ENCODE results near the gene MAGI2.
A peak's percentile ranks its signal among the peaks of the same experiment; 100 is the strongest.

MAGI2 gene

DNA sequence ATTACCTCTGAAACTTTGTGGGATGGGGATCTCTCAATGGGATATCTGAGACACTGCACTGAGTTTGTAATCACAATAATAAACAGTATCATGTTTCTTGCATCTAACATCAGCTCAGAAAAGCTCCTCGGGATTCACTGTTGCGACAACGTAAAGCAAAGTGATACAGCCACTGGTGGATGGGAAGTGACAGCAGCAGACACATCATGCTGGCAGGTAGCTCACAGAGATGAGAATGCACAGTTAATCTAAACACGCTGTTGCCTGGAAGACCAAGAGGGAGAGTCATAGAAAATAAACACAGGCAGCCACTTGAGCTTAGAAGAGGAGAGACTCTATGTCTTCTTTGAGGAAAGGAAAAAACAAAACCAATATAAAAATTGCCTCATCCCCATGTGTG is 513.8 kb downstream of the MAGI2 start:
- DNase-seq (ENCODE audit: low read depth, low spot score), result no peak

DNA sequence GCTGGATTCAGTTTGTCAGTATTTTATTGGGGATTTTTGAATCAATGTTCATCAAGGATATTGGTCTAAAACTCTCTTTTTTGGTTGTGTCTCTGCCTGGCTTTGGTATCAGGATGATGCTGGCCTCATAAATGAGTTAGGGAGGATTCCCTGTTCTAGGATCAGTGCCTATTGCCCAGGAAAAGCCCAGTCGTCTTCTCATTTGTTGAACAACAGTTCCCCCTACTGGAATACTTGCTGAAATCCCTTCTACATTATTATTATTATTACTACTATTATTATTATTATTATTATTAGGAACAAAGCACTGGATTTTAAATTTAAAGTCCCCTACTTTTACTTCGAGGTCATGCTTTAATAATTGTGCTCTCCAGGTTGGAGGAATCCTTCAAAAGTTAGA is 528.9 kb downstream of the MAGI2 start:
- peak; percentile 55 for DNase-seq (ENCODE audit: low read depth, low spot score)

DNA sequence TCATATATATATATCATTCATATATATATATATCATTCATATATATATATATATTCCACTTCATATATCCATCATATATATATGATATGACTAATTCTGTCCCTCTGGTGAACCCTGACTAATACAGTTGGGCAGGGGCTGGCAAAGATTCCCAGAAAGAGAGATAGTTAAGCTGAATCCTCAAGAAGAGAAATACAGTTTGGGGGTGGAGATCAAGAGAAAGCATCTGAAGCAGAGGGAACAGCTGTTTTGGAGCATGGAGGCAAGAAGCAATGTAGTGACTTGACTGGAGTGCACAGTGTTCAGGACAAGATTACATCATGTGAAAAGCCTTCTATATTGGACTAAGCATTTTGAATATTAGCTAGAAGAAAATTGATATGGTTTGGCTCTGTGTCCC is 540.7 kb downstream of the MAGI2 start:
- no peak for DNase-seq (ENCODE audit: low read depth, low spot score)

DNA sequence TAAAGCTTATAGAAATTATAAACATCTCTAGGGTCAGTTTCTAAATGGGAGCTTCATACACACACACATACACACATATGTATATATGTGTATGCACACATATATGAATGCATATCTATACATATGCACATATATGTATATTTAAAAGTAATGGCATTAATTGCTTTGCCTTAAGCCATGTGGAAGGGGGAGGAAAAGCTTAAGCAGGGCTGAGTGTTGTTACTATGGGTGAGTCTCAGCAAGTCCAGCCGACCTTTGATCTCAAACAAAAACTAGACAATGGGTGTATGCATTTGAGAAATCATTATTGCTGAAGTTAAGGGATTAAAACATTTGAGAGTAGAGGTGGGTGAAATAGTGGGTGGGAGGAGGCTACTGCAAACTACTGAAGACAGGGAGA is 546.7 kb downstream of the MAGI2 start:
- DNase-seq (ENCODE audit: low read depth, low spot score), result no peak

DNA sequence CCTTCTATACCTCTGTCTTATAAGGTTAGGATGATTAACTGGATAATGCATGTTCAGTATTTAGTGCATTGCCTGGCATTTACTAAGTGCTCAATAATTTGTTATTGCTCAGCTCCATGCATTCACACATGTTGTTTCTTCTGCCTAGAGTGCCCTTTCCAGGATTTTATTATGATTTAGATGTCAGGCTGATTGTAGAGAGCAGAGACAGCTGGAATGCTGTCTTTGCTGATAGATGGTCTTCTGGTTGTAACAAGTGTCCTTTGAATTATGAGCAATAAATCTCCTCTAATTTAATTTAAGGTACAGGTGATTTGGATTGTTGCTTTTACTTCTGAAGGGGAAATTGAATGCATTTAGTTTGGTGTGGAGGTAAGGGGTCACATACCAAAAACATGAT is 548.0 kb downstream of the MAGI2 start:
- no peak for DNase-seq (ENCODE audit: low read depth, low spot score)

DNA sequence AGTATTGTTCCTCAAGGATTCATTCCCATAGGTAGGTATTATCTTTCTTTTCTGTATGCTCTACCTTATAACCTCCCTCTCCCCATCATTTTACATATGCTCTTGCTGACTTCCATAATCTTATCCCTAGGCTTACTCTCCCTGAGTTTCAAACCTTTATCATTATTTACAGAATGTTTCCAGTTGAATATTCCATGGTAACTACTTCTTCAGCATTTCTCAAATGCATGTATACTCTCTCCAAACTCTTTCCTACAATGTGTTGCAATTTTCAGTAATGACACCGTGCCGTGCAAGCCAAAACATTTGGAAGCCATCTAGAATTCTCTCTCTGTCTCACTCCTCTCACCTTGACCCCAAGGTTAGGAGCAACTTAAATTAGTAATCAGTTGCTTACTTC is 548.5 kb downstream of the MAGI2 start:
- no peak for DNase-seq (ENCODE audit: low read depth, low spot score)

DNA sequence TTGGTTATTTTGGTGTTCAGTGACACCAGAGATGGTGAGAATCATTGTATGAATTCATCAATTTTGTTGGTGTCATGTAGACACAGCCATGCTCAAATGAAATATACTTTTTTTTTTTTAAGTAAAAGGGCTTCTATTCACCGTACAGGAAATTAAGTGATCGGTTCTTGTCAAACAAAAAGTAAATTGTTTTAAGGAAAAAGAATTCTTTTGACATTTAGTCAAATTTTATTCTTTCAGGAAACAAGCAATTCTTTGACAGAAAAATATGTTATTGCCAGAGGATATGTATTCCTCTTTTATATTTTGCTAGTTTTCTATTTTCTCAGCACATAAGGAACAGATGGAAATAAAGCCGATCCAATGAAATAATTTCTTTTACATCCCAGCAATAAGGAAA is 551.9 kb downstream of the MAGI2 start:
- no peak for DNase-seq (ENCODE audit: low read depth, low spot score)

DNA sequence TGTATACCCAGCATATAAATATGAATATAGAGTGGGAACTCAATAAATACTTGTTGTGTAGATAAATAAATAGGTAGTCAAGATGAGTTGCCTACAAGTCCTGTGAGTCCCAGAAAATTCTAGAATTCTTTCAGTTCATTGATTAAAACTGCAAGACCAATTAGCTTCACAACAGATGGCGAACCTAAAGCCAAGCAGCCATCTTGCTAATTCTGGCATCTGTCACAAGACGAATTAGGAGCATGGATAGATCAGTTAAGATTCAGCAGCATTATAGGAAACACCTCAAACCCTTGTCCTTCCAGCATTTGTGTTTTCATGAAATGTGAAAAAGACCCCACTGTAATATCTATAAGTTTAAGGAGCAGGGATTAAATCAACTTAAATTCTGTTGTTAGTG is 552.7 kb downstream of the MAGI2 start:
- no peak for DNase-seq (ENCODE audit: low read depth, low spot score)

DNA sequence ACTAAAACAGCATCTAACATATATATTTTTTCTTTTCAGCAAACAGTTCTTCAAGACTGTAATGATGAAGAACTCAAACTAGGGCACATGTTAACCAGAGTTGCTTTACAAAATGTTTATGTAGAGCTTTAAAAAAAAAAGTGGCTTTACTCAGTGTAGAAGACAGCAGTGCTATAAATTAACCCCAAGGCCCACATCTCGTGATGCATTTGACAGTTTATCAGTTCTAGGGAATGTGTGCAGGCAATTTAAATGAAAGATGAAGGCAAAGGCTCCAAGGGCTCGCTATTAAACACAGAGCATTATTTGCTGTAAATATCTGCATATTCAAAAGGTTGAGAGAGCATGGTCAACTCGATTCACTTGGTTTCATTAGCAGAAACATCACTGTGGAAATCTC is 558.1 kb downstream of the MAGI2 start:
- DNase-seq (ENCODE audit: low read depth, low spot score), result no peak

DNA sequence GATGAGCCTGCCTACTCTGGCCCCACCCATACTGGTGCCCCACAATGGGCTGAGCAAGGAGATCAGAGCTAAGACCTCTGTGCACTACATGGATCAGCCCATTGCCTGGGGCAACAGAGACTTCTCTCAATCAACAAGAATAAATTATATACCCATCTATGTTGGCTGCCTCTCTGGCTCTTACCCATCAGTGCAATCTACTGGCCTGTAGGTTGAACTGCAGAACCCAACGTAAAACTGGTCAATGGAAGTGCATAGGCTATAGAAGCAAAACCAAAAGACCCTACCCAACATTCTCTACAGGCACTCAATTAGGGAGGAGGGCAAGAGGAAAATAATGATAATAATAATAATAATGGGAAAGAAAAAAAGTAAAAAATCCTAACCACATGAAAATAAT is 574.3 kb downstream of the MAGI2 start:
- DNase-seq (ENCODE audit: low read depth, low spot score), result no peak

DNA sequence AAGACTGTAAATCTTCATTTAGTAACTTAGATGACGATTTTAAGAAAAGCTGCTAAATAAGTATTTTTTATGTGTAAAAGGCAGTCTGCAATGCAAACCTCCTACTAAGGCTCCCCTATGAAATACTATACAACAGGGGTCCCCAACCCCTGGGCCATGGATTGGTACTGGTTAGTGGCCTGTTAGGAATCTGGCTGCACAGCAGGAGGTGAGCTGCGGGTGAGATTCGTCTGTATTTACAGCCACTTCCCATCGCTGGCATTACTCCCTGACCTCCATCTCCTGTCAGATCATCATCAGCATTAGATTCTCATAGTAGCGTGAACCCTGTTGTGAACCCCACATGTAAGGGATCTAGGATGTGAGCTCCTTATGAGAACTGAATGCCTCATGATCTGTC is 580.4 kb downstream of the MAGI2 start:
- DNase-seq (ENCODE audit: low read depth, low spot score), result no peak

DNA sequence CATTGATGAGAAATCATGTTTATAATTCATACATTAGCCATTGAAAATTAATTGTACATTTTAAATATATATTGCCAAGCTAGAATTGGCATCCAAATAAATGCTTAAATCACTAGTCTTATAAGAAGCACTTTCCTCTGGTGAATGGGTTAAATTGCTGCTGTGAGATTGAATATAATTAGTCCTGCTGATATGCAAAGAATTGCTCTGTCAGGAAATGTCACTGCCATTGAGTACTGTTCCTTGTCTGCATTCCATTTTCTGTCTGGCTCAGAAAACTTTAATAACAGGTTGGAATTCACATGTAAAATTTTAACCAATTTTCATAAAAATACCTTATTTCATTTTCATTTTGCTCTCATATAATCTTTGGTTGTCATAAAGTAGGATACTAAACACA is 589.1 kb downstream of the MAGI2 start:
- DNase-seq (ENCODE audit: low read depth, low spot score), result no peak

DNA sequence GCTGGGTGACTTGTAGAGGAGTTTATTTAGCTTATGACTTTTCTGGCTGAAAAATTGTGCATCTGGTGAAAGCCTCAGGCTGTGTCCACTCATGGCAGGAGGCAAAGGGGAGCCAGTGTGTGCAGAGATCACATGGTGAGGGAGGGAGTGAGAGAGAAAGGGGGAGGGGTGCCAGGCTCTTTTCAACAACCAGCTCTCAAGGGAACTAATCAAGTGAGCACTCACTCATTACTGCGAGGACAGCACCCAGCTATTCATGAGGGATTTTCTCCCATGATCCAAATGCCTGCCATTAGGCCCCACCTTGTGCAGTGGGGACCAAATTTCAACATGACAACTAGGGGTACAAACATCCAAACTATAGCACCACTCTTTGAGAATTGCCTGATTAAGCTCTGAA is 590.2 kb downstream of the MAGI2 start:
- no peak for DNase-seq (ENCODE audit: low read depth, low spot score)

DNA sequence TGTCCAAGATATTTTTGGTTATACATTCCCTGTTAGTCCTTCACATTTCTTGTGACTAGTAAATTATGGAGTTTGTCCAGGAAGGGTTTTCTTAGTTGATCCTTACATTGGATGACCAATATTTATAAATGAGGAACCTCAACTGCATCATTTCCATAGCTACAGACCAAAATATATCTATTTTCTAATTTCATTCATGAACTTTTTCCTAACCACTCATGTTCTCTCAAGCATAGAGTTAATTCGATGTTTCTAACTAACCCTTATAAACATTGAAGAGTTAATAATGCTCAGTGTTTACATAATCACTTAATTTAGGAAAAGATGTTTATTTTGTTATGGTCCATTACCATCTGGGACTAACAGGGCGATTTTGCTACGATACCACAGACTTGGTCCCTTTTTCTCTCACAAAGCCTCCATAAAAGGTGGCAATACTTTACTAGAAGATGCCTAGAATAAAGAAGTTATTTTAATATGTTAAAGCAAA is 591.0 kb downstream of the MAGI2 start:
- DNase-seq (ENCODE audit: low read depth, low spot score), result no peak

DNA sequence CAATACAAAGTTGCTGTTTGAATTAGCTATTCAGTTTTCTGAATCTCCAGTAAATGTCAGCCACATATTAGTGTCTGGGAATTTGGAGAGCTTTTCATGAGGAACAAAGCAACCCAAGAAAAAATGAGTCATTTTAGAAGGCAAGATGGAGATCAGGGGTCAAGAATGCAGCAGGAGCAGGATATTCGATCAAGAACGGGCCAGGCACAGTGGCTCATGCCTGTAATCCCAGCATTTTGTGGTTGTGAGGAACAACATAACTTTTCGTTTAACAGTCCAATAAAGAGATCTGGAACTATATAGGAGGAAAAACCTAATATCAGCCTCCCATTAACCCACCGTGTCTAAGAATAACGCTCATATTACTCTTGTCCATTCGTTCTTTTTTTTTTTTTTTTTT is 600.5 kb downstream of the MAGI2 start:
- DNase-seq (ENCODE audit: low read depth, low spot score), result peak; percentile 60

DNA sequence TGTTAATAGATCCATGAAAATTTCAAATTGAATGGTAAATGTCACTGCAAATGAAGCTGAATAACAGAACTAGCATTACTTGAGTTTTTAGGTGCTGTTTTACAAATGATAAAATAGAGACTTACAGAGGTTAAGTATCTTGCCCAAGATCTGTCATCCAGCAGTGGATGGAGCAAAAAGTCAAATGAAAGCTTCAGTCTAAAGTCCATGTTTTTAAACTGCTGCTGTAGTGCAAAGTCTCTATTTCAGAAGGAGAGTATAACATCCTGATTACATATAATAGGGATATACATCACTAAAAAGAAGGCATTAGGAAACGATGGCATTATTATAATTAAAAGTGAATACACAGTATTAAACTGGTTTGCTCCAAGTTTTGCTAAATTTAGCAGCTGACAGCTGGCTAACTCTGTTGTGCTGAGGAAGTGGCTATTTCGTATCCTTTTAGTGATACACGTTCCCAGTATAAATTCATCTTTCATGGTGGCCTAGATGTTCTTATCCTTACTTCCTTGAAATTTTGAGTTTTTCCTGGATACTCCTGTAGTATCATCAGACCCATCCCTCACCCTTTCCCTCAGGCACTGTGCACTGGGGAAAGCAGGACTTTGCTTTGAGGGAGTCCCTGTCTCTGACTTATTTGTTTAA is 603.2 kb downstream of the MAGI2 start:
- DNase-seq (ENCODE audit: low read depth, low spot score), result no peak

DNA sequence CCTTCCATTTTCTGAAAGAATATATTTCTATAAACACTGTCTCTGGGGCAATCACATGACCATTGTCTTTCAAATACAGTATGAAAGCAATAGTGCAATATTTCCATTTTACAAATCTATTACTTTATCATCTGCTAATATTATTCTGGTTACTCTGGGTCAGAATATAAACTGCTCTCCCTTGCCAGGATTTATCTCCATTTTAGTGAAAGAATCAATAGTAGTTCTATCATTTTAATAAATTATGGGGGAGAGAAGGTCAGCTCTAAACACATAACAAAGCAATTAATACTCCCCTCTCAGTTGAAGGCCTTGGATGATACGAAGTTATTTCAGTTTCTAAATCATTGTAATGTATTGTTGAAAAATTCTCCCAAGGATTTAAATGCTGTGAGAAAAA is 608.3 kb downstream of the MAGI2 start:
- no peak for DNase-seq (ENCODE audit: low read depth, low spot score)

DNA sequence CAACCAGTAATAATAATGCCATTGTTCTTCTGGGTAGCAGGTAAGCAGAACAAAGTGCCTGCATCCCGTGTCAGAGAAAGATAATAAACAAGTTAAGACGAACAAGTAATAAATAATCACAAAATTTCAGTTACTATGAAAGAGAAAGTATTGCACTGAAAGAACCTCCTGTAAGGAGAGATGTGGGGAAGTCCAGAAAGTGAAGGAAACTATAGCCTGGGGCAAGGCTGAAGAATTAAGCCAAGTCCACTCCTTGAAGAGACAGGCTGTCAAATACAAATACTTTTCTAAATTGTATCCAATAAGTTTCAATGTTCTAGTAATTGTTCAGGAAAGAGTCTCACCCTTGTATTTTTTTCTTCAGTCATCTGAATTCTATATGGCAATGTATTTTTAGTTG is 611.4 kb downstream of the MAGI2 start:
- no peak for DNase-seq (ENCODE audit: low read depth, low spot score)

DNA sequence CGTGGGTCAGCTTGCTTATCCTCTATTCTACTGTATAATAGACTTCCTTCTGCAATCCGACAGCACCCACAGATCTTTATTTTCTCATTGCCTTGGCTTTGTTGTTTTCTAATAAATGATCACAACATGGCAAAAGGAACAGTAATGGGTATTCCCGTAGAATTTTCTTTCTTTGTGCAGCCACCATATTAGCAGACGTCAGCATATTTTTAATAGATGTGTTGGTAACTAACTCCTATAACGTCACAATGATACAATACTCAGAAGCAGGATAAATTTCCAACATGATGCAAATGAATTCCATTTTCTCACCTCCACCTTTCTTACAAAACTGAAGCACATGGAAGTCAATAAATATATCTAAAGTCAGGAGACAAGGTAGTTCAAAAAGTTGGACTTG is 617.6 kb downstream of the MAGI2 start:
- no peak for DNase-seq (ENCODE audit: low read depth, low spot score)

DNA sequence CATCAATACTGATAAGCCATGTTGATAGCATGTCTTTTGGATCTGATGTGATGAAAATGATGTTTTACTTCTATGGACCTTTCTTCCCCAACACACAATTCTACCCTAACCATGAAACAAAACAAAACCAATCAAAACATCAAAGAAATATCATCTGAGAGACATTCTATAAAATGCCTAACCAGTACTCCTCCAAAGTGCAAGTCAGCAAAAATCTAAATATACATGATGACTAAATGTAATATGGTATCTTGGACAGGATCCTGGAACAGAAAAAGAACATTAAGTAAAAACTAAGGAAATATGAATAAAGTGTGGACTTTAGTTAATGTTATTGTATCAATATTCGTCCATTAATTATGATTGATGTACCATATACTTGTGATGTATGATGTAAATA is 625.1 kb downstream of the MAGI2 start:
- DNase-seq (ENCODE audit: low read depth, low spot score), result no peak

DNA sequence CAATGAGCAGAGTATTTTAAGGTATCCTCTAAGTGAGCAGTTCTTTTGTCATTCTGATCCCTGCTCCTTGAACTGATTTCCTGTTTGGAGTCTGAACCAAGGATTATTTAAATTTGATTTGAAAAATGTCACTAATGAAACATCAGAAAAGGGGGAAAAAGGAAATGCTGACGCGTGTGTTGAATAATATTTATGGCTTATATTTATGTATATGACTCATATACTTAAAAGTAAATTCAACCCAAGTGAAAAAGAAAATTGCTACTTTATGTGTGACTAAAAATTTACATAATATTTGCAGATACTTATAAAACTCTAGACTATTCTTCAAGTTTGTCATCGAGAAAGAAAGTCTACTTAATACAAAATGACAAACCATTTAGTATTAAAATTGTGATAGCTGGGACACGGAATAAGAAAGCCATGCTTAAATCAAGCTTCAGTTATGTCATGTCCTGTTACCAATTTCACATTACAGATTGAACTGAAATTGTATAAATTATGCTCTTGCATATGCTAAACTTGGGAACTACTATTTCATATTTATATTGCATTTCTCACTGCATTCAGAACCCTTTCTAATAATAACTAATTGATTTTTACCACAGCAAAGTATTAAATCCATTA is 649.9 kb downstream of the MAGI2 start:
- no peak for DNase-seq (ENCODE audit: low read depth, low spot score)

DNA sequence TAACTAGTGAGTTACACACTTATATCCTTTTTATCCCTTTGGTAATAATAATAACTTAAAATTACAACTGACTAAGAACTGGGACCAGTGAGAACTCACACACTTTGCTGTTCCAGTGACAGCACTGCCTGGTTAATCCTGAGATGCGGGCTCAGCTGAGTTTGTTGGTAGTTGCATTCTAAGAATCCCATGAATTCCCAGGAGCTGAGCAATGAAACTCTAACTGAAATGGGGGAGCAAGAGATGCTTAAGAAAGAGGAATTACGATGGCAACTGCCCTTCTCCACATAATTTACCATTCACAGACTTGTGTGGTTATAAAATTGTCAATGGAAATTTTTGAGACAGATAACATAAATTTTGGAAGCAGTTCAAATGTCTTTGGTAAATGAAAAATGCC is 659.4 kb downstream of the MAGI2 start:
- DNase-seq (ENCODE audit: low read depth, low spot score), result peak; percentile 45

DNA sequence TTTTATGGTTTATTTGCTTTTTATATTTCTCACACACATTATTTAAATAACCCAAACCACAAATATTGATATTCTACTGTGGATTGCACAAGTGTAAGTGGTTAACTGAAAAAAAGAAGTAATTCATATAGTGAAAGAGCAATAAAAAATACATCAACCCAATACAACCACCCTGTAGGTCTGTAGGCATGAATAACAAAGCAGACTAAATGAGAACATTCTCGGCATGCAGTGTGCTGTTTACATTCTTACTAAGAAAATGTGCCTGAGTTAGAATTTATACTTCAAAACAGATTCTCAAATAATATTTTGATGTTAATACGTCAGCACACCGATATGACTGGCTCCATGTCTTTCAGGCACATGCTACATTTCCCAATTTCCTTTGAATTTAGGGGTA is 660.8 kb downstream of the MAGI2 start:
- DNase-seq (ENCODE audit: low read depth, low spot score), result no peak

DNA sequence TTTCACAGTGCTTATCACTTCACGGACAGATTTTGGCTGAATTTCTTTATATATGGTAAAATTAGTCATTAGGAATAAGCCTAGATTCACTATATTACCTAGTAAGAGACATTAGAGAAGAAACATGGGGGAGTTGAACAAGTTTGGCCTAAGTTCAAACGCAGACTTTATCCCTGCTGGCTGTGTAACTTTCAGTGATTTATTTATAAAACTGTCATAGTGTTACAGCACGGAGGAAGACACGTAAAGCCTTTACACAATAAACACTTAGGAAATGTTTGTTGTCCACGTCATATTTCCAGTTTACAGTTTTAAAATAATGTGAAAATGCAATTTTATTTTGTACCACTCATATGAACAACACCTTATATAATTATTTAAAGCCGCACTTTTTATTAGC is 661.5 kb downstream of the MAGI2 start:
- DNase-seq (ENCODE audit: low read depth, low spot score), result no peak
